DND-41 (cell line): ENCODE results near the gene VAC14.

Experiments
- EZH2 ChIP-seq: IDR thresholded peaks from 3 replicates; pipeline ENCODE4 v1.6.1; 2012; ENCODE audit warnings: borderline replicate concordance, low read depth, mild to moderate bottlenecking, moderate library complexity, low read length, inconsistent platforms; ENCODE audit not compliant: severe bottlenecking
- TF ChIP-seq, protein P1 (sequence below): IDR thresholded peaks from 2 replicates; pipeline ENCODE4 v1.5.1; 2012; ENCODE audit warnings: borderline replicate concordance, low read length, moderate library complexity, mild to moderate bottlenecking; ENCODE audit not compliant: poor library complexity, severe bottlenecking; ENCODE audit errors: extremely low read depth

DNA sequence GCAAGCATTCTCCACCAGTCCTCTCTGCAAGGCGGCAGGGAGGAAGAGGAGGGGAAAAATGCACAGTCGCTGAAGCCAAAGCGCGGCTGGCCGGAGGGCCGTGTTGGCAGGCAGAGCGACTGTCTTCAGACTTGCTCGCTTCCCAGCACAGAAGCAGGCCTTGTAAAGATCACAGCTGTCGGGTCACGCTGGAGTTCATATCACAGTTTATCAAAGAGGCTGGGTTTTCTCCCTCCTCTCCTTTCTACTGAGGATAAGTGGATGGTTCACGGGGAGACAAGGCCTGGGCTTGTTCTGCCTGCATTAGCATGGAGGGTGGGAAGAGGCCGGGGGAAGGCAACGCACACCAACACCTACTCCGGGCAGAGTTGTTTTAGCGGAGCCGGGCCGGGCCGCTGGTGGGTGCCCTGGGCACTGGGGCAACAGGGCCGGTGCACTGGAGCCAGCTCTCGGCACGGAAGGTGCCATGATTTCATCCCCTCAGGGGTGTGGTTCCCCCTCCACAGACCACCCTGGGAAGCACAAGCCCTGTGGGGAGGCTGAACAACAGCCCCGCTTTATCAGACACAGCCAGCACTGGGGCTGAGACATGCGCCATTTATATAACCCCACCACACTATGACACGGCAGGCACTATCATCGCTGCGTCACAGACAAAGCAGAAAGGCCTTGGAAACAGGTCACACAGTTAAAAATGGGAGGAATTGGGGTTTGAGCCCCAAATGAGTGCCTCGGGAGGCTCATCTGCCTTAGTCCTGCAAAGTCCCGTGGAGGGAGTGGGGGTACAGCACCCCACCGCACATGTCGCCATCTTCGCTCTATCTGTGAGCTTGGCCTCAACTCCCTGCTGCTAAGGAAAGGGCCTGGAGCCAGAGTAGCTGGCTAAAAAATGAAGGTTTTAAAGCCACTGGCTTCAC, 74.8 kb downstream of the VAC14 start:
- TF ChIP-seq, protein P1, sequence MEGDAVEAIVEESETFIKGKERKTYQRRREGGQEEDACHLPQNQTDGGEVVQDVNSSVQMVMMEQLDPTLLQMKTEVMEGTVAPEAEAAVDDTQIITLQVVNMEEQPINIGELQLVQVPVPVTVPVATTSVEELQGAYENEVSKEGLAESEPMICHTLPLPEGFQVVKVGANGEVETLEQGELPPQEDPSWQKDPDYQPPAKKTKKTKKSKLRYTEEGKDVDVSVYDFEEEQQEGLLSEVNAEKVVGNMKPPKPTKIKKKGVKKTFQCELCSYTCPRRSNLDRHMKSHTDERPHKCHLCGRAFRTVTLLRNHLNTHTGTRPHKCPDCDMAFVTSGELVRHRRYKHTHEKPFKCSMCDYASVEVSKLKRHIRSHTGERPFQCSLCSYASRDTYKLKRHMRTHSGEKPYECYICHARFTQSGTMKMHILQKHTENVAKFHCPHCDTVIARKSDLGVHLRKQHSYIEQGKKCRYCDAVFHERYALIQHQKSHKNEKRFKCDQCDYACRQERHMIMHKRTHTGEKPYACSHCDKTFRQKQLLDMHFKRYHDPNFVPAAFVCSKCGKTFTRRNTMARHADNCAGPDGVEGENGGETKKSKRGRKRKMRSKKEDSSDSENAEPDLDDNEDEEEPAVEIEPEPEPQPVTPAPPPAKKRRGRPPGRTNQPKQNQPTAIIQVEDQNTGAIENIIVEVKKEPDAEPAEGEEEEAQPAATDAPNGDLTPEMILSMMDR, result no peak
- TF ChIP-seq EZH2, result no peak
